IMR-90 (cell line): ENCODE data around the gene GRB10. TPM values are rescaled to one million over a fixed set of nuclear protein-coding genes. Genes with fewer than 3 reads are reported as not detected.

Experiments used
- ATAC-seq: fragments of 200-7000 bp; cut with Tn5 transposase; 2 replicates; pipeline ENCODE4 v1.9.1; 2020; ENCODE audit warnings: low read depth, mild to moderate bottlenecking, moderate library complexity
- BruUV-seq: library from RNA; stranded (reverse); fragments of 400-500 nt; replicated peaks from 2 replicates; lab custom pipeline; 2021; lab: Mats Ljungman, UMichigan
- CTCF ChIA-PET: fragments of 300-600 bp; formaldehyde crosslinking; extraction: SDS; loops from one replicate; lab custom pipeline; 2021; ENCODE audit warnings: antibody characterized with exemption; lab: Yijun Ruan, JAX
- POLR2A ChIA-PET: fragments of 300-600 bp; sonication (Branson Sonifier 250); formaldehyde crosslinking; loops from one replicate; lab custom pipeline; 2022; ENCODE audit warnings: antibody characterized with exemption; ENCODE audit not compliant: unreplicated experiment; lab: Charles Lee
- DNase-seq: peaks from one replicate; pipeline ENCODE4 v3.0.0; 2013
- H2AFZ ChIP-seq: replicated peaks from 2 replicates; pipeline ENCODE3; 2013; ENCODE audit warnings: low read length, mild to moderate bottlenecking; ENCODE audit not compliant: poor library complexity
- H2AK5ac ChIP-seq: 2 replicates; pipeline ENCODE4 v1.6.1; 2013; ENCODE audit warnings: low read depth, low read length, inconsistent platforms
- H2AK9ac ChIP-seq: replicated peaks from 2 replicates; pipeline ENCODE3; 2013; ENCODE audit warnings: mild to moderate bottlenecking, low read depth, low read length, moderate library complexity; ENCODE audit not compliant: poor library complexity
- H2BK120ac ChIP-seq: 2 replicates; pipeline ENCODE4 v1.6.1; 2013; ENCODE audit warnings: low read depth, low read length, inconsistent platforms
- H2BK15ac ChIP-seq: 3 replicates; pipeline ENCODE4 v1.6.1; 2013; ENCODE audit warnings: low read depth, low read length, inconsistent platforms
- H2BK20ac ChIP-seq: 2 replicates; pipeline ENCODE4 v1.6.1; 2013; ENCODE audit warnings: low read depth, mild to moderate bottlenecking, inconsistent platforms, low read length, moderate library complexity
- H2BK5ac ChIP-seq: 2 replicates; pipeline ENCODE4 v1.6.1; 2013; ENCODE audit warnings: mild to moderate bottlenecking, low read depth, low read length, inconsistent platforms; ENCODE audit not compliant: poor library complexity, severe bottlenecking
- H3K14ac ChIP-seq: replicated peaks from 2 replicates; pipeline ENCODE4 v1.6.1; 2013; ENCODE audit warnings: low read depth, low read length, inconsistent platforms
- H3K18ac ChIP-seq: 2 replicates; pipeline ENCODE4 v1.6.1; 2013; ENCODE audit warnings: low read depth, low read length, control low read depth
- H3K23ac ChIP-seq: 2 replicates; pipeline ENCODE4 v1.6.1; 2013; ENCODE audit warnings: low read depth, low read length, inconsistent platforms
- H3K27ac ChIP-seq: 2 replicates; pipeline ENCODE4 v1.5.1; 2013; ENCODE audit warnings: mild to moderate bottlenecking, control low read depth, low read length; ENCODE audit not compliant: insufficient read depth
- H3K27me3 ChIP-seq: 2 replicates; pipeline ENCODE4 v1.6.1; 2013; ENCODE audit warnings: low read length; ENCODE audit not compliant: control insufficient read depth, insufficient read depth
- H3K36me3 ChIP-seq: 2 replicates; pipeline ENCODE4 v1.6.1; 2013; ENCODE audit warnings: low read length, mixed read lengths; ENCODE audit not compliant: control insufficient read depth, insufficient read depth
- H3K4ac ChIP-seq: 2 replicates; pipeline ENCODE4 v1.6.1; 2013; ENCODE audit warnings: low read depth, low read length, inconsistent platforms
- H3K4me1 ChIP-seq: 2 replicates; pipeline ENCODE4 v1.6.1; 2013; ENCODE audit warnings: low read length, mixed read lengths; ENCODE audit not compliant: control insufficient read depth, insufficient read depth
- H3K4me2 ChIP-seq: 2 replicates; pipeline ENCODE4 v1.6.1; 2013; ENCODE audit warnings: low read depth, mild to moderate bottlenecking, control low read depth, low read length, moderate library complexity
- H3K4me3 ChIP-seq: 2 replicates; pipeline ENCODE4 v1.5.1; 2013; ENCODE audit warnings: low read depth, mild to moderate bottlenecking, control low read depth, low read length, moderate library complexity; ENCODE audit not compliant: insufficient read depth
- H3K56ac ChIP-seq: 2 replicates; pipeline ENCODE4 v1.6.1; 2013; ENCODE audit warnings: low read length, inconsistent platforms; ENCODE audit not compliant: insufficient read depth; ENCODE audit errors: extremely low read depth
- H3K79me1 ChIP-seq, 2 experiments: 2 replicates each; pipeline ENCODE4 v1.6.1; 2013; ENCODE audit warnings: low read length in 2 of 2, inconsistent platforms in 1 of 2, low read depth in 1 of 2
- H3K9ac ChIP-seq: 2 replicates; pipeline ENCODE4 v1.6.1; 2013; ENCODE audit warnings: low read depth, low read length, control low read depth
- H3K9me1 ChIP-seq: 2 replicates; pipeline ENCODE4 v1.6.1; 2013; ENCODE audit warnings: low read length, inconsistent platforms; ENCODE audit not compliant: insufficient read depth
- H3K9me3 ChIP-seq: 2 replicates; pipeline ENCODE4 v1.6.1; 2013; ENCODE audit warnings: low read length; ENCODE audit not compliant: control insufficient read depth, insufficient read depth
- H4K20me1 ChIP-seq: 2 replicates; pipeline ENCODE4 v1.6.1; 2013; ENCODE audit warnings: low read length, inconsistent platforms; ENCODE audit not compliant: insufficient read depth
- H4K5ac ChIP-seq: 2 replicates; pipeline ENCODE4 v1.6.1; 2013; ENCODE audit warnings: mild to moderate bottlenecking, low read depth, low read length, control low read depth
- H4K8ac ChIP-seq, 2 experiments: 2 replicates each; pipeline ENCODE4 v1.6.1; 2013; ENCODE audit warnings: low read depth in 2 of 2, low read length in 2 of 2, control low read depth in 1 of 2, inconsistent platforms in 1 of 2
- H4K91ac ChIP-seq: 2 replicates; pipeline ENCODE4 v1.6.1; 2013; ENCODE audit warnings: low read depth, low read length, inconsistent platforms; ENCODE audit not compliant: insufficient read depth
- BHLHE40 ChIP-seq: fragments of 150-350 bp; IDR thresholded peaks from 2 replicates; pipeline ENCODE4 v1.6.1; 2016; ENCODE audit warnings: mild to moderate bottlenecking, low read depth, low read length
- CEBPB ChIP-seq: IDR thresholded peaks from 2 replicates; pipeline ENCODE4 v1.6.1; 2012; ENCODE audit warnings: low read depth, low read length, improper control_type of control experiment
- CHD1 ChIP-seq: IDR thresholded peaks from 2 replicates; pipeline ENCODE4 v1.6.1; 2012; ENCODE audit warnings: low read depth, low read length, improper control_type of control experiment
- FOS ChIP-seq: fragments of 150-350 bp; IDR thresholded peaks from 2 replicates; pipeline ENCODE4 v1.6.1; 2016; ENCODE audit warnings: low read depth, low read length
- MAFK ChIP-seq: IDR thresholded peaks from 2 replicates; pipeline ENCODE4 v1.6.1; 2012; ENCODE audit warnings: low read depth, low read length, improper control_type of control experiment
- MAZ ChIP-seq: IDR thresholded peaks from 2 replicates; pipeline ENCODE4 v1.6.1; 2012; ENCODE audit warnings: low read depth, mild to moderate bottlenecking, low read length, improper control_type of control experiment, moderate library complexity, borderline replicate concordance
- MXI1 ChIP-seq: IDR thresholded peaks from 2 replicates; pipeline ENCODE4 v1.6.1; 2012; ENCODE audit warnings: low read depth, mild to moderate bottlenecking, low read length, moderate library complexity, borderline replicate concordance
- NFE2L2 ChIP-seq: fragments of 150-350 bp; IDR thresholded peaks from 2 replicates; pipeline ENCODE4 v1.6.1; 2016; ENCODE audit warnings: low read depth, mild to moderate bottlenecking, low read length
- POLR2A ChIP-seq: IDR thresholded peaks from 2 replicates; pipeline ENCODE4 v1.6.1; 2012; ENCODE audit warnings: mild to moderate bottlenecking, low read depth, low read length
- RAD21 ChIP-seq: IDR thresholded peaks from 2 replicates; pipeline ENCODE4 v1.6.1; 2012; ENCODE audit warnings: low read length, improper control_type of control experiment
- RCOR1 ChIP-seq: IDR thresholded peaks from 2 replicates; pipeline ENCODE4 v1.6.1; 2012; ENCODE audit warnings: mild to moderate bottlenecking, low read length, improper control_type of control experiment; ENCODE audit not compliant: insufficient replicate concordance
- RFX5 ChIP-seq: IDR thresholded peaks from 2 replicates; pipeline ENCODE4 v1.8.0; 2012; ENCODE audit warnings: low read depth, mild to moderate bottlenecking, low read length, moderate library complexity
- SMC3 ChIP-seq: fragments of 150-350 bp; IDR thresholded peaks from 2 replicates; pipeline ENCODE4 v1.6.1; 2016; ENCODE audit warnings: low read depth, mild to moderate bottlenecking, antibody characterized with exemption, low read length, moderate library complexity
- WGBS, 2 experiments: methylation state at CpG; one replicate each; pipeline versions ENCODE4 v1.1.5 to v1.1.7; 2013; ENCODE audit warnings: missing lambda C conversion rate in 2 of 2; ENCODE audit not compliant: insufficient read length in 1 of 2; ENCODE audit errors: extremely low coverage in 2 of 2; 5-methylcytosine and 5-hydroxymethylcytosine counted together
- dilution Hi-C: fragments of 300-500 bp; cut with HindIII; formaldehyde crosslinking; loops from one replicate; pipeline ENCODE4 v1.14.3; 2018; ENCODE audit warnings: low sequenced_read_pairs; ENCODE audit not compliant: unreplicated experiment
- in situ Hi-C: fragments of 300-500 bp; cut with MboI; formaldehyde crosslinking; loops from 3 replicates; pipeline ENCODE4 v1.14.3; 2019; ENCODE audit warnings: low sequenced_read_pairs, inconsistent platforms, mixed read lengths
- intact Hi-C: fragments of 100-400 bp; cut with micrococcal nuclease; formaldehyde crosslinking; loops from 2 replicates; pipeline ENCODE4 v1.10.0; 2022
- polyA plus RNA-seq, 3 experiments: library from polyadenylated mRNA; depleted of rRNA; stranded (reverse); fragments of >200 nt; gene quantifications; 2 replicates each; pipeline ENCODE4 v1.2.3, GENCODE V29; 2012; ENCODE audit warnings: low replicate concordance in 1 of 3
- total RNA-seq: library from RNA; depleted of rRNA; stranded (reverse); fragments of >200 nt; gene quantifications from 2 replicates; pipeline ENCODE4 v1.2.3, GENCODE V29; 2012
- TF ChIP-seq, protein P1 (sequence below): fragments of 150-350 bp; IDR thresholded peaks from 2 replicates; pipeline ENCODE4 v1.6.1; 2016; ENCODE audit warnings: low read depth, mild to moderate bottlenecking, low read length, moderate library complexity, borderline replicate concordance
- TF ChIP-seq, protein P2 (sequence below): fragments of 150-350 bp; IDR thresholded peaks from 2 replicates; pipeline ENCODE4 v1.6.1; 2017; ENCODE audit warnings: mild to moderate bottlenecking, antibody characterized with exemption, low read length, low read depth
- TF ChIP-seq, protein P3 (sequence below): conservative IDR thresholded peaks from 2 replicates; pipeline ENCODE4 v1.5.1; 2012; ENCODE audit warnings: mild to moderate bottlenecking, low read depth, low read length, improper control_type of control experiment

GRB10 gene
- total and polyA plus RNA-seq, 2 of the 4 experiments (the other 2 are of a cell fraction) = 6.3 to 15.1 TPM

DNA sequence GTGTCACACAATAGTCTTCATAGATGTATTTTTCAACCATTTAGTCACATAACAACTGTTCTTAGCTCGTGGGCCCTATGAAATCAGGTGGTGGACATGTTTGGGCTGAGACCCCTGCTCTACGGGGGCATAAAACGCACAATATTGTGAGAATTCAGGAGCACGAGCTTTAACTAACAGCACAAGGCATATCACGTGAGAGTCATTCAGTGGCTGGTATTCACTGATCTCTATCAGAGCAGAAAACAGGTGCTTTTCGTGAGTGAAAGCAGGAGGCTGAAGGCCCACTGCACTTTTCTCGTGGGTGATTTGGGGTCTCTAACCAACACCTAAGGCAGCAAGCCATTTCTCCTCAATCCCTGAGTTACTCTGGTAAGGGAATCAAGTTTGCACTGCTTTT is 42.8 kb upstream of the GRB10 start:
- H2BK15ac ChIP-seq = no peak overlapping the region
- POLR2A ChIA-PET = no interaction called here

More for the DNA sequence above, 42.8 kb upstream of the GRB10 start:
- no peak overlapping the region for H3K9ac ChIP-seq
- no peak overlapping the region for H2BK5ac ChIP-seq
- no peaks in the 10 kb centered on the region for H3K79me1 ChIP-seq
- H3K4me3 ChIP-seq = no peak overlapping the region
- H4K20me1 ChIP-seq = 0 out of 2 replicates have a peak, but pooled peaks cover 3% of the 10 kb centered on the region
- H2BK120ac ChIP-seq = no peak overlapping the region
- WGBS, 2 experiments = 92% methylated on average over 5 of the region's 7 CpGs; no CpG with 5 or more reads in 1 of the 2 experiments
- no peak overlapping the region for H3K23ac ChIP-seq
- 0 out of 2 replicates have a peak, but pooled peaks cover 2% of the 10 kb centered on the region for H3K27me3 ChIP-seq
- H3K9me3 ChIP-seq = no peaks in the 10 kb centered on the region
- H3K9me1 ChIP-seq = peaks cover 10% of the 10 kb centered on the region; the same call in 1 of the 2 replicates
- intact Hi-C loops (no loop called here), in situ Hi-C loops (no loop called here), dilution Hi-C loops (no loop called here)
- no peak overlapping the region for H4K8ac ChIP-seq
- no peak overlapping the region for H3K14ac ChIP-seq
- TF ChIP-seq MXI1 (no peak), FOS (no peak), MAFK (no peak), RCOR1 (no peak), POLR2A (no peak), MAZ (no peak), CHD1 (no peak), NFE2L2 (no peak), CEBPB (no peak), RAD21 (no peak), BHLHE40 (no peak), SMC3 (no peak), RFX5 (no peak)
- TF ChIP-seq, protein P1, sequence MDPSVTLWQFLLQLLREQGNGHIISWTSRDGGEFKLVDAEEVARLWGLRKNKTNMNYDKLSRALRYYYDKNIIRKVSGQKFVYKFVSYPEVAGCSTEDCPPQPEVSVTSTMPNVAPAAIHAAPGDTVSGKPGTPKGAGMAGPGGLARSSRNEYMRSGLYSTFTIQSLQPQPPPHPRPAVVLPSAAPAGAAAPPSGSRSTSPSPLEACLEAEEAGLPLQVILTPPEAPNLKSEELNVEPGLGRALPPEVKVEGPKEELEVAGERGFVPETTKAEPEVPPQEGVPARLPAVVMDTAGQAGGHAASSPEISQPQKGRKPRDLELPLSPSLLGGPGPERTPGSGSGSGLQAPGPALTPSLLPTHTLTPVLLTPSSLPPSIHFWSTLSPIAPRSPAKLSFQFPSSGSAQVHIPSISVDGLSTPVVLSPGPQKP = no peak
- TF ChIP-seq, protein P2, sequence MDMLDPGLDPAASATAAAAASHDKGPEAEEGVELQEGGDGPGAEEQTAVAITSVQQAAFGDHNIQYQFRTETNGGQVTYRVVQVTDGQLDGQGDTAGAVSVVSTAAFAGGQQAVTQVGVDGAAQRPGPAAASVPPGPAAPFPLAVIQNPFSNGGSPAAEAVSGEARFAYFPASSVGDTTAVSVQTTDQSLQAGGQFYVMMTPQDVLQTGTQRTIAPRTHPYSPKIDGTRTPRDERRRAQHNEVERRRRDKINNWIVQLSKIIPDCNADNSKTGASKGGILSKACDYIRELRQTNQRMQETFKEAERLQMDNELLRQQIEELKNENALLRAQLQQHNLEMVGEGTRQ = no peak
- TF ChIP-seq, protein P3, sequence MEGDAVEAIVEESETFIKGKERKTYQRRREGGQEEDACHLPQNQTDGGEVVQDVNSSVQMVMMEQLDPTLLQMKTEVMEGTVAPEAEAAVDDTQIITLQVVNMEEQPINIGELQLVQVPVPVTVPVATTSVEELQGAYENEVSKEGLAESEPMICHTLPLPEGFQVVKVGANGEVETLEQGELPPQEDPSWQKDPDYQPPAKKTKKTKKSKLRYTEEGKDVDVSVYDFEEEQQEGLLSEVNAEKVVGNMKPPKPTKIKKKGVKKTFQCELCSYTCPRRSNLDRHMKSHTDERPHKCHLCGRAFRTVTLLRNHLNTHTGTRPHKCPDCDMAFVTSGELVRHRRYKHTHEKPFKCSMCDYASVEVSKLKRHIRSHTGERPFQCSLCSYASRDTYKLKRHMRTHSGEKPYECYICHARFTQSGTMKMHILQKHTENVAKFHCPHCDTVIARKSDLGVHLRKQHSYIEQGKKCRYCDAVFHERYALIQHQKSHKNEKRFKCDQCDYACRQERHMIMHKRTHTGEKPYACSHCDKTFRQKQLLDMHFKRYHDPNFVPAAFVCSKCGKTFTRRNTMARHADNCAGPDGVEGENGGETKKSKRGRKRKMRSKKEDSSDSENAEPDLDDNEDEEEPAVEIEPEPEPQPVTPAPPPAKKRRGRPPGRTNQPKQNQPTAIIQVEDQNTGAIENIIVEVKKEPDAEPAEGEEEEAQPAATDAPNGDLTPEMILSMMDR = no peak
- DNase-seq (no peak), ATAC-seq (no peak)
- CTCF ChIA-PET = no interaction called here
- H3K27ac ChIP-seq = no peak overlapping the region
- no peak overlapping the region for H2AK5ac ChIP-seq
- H3K4me1 ChIP-seq = peaks cover 4% of the 10 kb centered on the region
- no peaks in the 10 kb centered on the region for H3K36me3 ChIP-seq
- no peak overlapping the region for H3K18ac ChIP-seq
- no peak overlapping the region for H3K4me2 ChIP-seq
- no peak overlapping the region for H3K4ac ChIP-seq
- no peak overlapping the region for H4K5ac ChIP-seq
- no peak overlapping the region for H2BK20ac ChIP-seq
- no TSS peak for BruUV-seq
- no peak overlapping the region for H4K91ac ChIP-seq
- no peak overlapping the region for H2AFZ ChIP-seq
- H2AK9ac ChIP-seq = no peak overlapping the region
- H3K56ac ChIP-seq = no peak overlapping the region
